ENCODE data around the gene CNOT1.

CNOT1 gene

GRCh38 chr16:58475091-58475619 is 154.5 kb downstream of the CNOT1 start:
- Histone ChIP-seq H3K27me3 (replicated peaks) (peaks cover 2% of the 10 kb centered on the region), H3K27ac (no peak overlapping the region), H3K36me3 (replicated peaks) (no peaks in the 10 kb centered on the region), H3K4me3 (ENCODE audit: low read depth, low read length) (no peak overlapping the region)
- in situ Hi-C loops (cut with HindIII; ENCODE audit: low pct_ligation_motif_present, low sequenced_read_pairs), result no loop called here
- no peak for DNase-seq
- TF ChIP-seq, protein P1, sequence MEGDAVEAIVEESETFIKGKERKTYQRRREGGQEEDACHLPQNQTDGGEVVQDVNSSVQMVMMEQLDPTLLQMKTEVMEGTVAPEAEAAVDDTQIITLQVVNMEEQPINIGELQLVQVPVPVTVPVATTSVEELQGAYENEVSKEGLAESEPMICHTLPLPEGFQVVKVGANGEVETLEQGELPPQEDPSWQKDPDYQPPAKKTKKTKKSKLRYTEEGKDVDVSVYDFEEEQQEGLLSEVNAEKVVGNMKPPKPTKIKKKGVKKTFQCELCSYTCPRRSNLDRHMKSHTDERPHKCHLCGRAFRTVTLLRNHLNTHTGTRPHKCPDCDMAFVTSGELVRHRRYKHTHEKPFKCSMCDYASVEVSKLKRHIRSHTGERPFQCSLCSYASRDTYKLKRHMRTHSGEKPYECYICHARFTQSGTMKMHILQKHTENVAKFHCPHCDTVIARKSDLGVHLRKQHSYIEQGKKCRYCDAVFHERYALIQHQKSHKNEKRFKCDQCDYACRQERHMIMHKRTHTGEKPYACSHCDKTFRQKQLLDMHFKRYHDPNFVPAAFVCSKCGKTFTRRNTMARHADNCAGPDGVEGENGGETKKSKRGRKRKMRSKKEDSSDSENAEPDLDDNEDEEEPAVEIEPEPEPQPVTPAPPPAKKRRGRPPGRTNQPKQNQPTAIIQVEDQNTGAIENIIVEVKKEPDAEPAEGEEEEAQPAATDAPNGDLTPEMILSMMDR (IDR thresholded peaks at IDR 0.05; ENCODE audit: low read depth, low read length, missing control alignments), result no peak

DNA sequence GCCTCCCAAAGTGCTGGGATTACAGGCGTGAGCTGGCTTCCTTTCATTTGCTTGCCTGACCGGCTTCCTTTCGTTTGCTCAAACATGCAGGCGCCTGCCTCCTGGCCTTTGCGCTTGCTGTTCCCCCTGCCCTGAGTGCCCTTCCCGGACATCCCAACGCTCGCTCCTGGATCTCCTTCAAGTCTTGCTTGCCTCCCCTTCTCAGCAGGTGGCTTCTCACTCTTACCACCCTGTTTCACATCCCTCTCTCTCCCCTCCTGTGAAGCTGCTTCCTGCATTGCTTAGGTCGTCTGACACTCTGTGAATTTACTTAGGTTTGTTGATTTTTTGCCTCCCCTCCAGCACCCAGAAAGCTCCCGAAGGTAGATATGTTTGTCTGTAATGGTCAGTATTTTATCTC is 155.3 kb downstream of the CNOT1 start:
- TF ChIP-seq, protein P1 (IDR thresholded peaks at IDR 0.05; ENCODE audit: low read depth, low read length, missing control alignments), result no peak

DNA sequence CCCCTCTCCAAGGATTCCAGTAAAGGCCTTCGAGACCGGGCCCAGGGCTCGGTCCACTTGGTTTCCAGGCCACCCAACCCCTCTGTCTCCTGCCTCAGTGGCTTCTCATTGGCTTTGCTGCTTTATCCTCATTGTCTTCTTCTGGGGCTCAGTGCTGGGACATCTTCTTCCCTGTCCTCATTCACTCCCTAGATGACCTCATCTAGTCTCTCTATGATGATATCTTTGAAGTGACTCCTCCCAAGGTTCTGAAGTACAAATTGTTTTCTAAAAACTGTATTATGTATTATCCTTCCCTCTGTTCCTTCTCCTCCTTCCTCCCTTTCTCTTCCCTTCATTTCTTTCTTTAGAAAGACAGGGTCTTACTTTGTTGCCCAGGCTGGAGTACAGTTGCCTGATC is 156.8 kb downstream of the CNOT1 start:
- TF ChIP-seq, protein P1 (IDR thresholded peaks at IDR 0.05; ENCODE audit: low read depth, low read length, missing control alignments), result no peak
- Histone ChIP-seq H3K36me3 (replicated peaks) (no peaks in the 10 kb centered on the region), H3K4me3 (ENCODE audit: low read depth, low read length) (no peak overlapping the region), H3K27me3 (replicated peaks) (peaks cover 1% of the 10 kb centered on the region), H3K27ac (no peak overlapping the region)
- DNase-seq, result no peak
- in situ Hi-C loops (cut with HindIII; ENCODE audit: low pct_ligation_motif_present, low sequenced_read_pairs), result no loop called here

More for the DNA sequence above, 155.3 kb downstream of the CNOT1 start:
- H3K27ac ChIP-seq, result no peak overlapping the region
- in situ Hi-C loops (cut with HindIII; ENCODE audit: low pct_ligation_motif_present, low sequenced_read_pairs), result no loop called here
- H3K36me3 ChIP-seq (replicated peaks), result no peaks in the 10 kb centered on the region
- no peak overlapping the region for H3K4me3 ChIP-seq (ENCODE audit: low read depth, low read length)
- DNase-seq, result no peak
- H3K27me3 ChIP-seq (replicated peaks), result peaks cover 1% of the 10 kb centered on the region

GRCh38 chr16:58472266-58472665 is 157.4 kb downstream of the CNOT1 start:
- DNase-seq, result no peak
- H3K4me3 ChIP-seq (ENCODE audit: low read depth, low read length), result no peak overlapping the region
- peaks cover 1% of the 10 kb centered on the region for H3K27me3 ChIP-seq (replicated peaks)
- TF ChIP-seq, protein P1 (IDR thresholded peaks at IDR 0.05; ENCODE audit: low read depth, low read length, missing control alignments), result no peak
- in situ Hi-C loops (cut with HindIII; ENCODE audit: low pct_ligation_motif_present, low sequenced_read_pairs), result no loop called here
- H3K27ac ChIP-seq, result no peak overlapping the region
- no peaks in the 10 kb centered on the region for H3K36me3 ChIP-seq (replicated peaks)

DNA sequence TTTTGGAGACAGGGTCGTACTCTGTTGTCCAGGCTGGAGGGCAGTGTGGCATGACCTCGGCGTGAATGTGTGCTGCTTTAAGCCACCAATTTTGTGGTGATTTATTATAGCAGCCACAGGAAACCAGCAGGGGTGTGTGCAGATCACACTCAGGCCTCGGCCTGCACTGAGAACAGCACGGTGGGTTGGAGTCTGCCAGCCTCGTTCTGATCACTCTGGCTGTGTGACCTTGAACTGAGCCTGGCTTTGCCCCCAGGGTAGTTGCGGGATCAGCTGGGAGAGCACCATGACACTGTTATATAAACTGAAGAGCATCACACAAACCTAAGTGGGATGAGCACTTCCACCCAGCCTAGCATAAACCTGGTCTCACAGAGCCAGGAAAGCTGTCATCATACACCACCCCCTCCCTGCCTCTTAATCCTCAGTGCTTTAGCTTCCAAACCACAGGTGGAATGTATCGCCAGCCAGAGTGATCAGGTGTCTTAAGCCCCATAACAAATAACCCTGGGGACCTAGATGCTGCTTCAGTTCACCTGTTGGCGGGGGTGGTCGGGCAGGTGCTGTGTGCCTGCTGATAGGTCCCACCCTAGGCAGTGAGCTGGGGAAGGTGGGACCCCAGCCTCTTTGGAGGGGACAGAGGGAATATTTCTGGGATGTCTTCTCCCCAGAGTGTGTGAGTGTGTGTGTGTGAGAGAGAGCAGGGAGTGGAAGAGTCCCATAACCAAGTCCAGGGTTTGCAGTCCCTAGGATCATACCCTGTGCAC is 158.2 kb downstream of the CNOT1 start:
- Histone ChIP-seq H3K27me3 (replicated peaks) (peaks cover 7% of the 10 kb centered on the region), H3K4me3 (ENCODE audit: low read depth, low read length) (no peak overlapping the region), H3K36me3 (replicated peaks) (no peaks in the 10 kb centered on the region), H3K27ac (no peak overlapping the region)
- no peak for DNase-seq
- TF ChIP-seq, protein P1 (IDR thresholded peaks at IDR 0.05; ENCODE audit: low read depth, low read length, missing control alignments), result no peak
- in situ Hi-C loops (cut with HindIII; ENCODE audit: low pct_ligation_motif_present, low sequenced_read_pairs), result no loop called here
